Measurements from ENCODE around the gene ACADS.
A peak's percentile ranks its signal among the peaks of the same experiment; 100 is the strongest.

ACADS gene, protein sequence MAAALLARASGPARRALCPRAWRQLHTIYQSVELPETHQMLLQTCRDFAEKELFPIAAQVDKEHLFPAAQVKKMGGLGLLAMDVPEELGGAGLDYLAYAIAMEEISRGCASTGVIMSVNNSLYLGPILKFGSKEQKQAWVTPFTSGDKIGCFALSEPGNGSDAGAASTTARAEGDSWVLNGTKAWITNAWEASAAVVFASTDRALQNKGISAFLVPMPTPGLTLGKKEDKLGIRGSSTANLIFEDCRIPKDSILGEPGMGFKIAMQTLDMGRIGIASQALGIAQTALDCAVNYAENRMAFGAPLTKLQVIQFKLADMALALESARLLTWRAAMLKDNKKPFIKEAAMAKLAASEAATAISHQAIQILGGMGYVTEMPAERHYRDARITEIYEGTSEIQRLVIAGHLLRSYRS

DNA sequence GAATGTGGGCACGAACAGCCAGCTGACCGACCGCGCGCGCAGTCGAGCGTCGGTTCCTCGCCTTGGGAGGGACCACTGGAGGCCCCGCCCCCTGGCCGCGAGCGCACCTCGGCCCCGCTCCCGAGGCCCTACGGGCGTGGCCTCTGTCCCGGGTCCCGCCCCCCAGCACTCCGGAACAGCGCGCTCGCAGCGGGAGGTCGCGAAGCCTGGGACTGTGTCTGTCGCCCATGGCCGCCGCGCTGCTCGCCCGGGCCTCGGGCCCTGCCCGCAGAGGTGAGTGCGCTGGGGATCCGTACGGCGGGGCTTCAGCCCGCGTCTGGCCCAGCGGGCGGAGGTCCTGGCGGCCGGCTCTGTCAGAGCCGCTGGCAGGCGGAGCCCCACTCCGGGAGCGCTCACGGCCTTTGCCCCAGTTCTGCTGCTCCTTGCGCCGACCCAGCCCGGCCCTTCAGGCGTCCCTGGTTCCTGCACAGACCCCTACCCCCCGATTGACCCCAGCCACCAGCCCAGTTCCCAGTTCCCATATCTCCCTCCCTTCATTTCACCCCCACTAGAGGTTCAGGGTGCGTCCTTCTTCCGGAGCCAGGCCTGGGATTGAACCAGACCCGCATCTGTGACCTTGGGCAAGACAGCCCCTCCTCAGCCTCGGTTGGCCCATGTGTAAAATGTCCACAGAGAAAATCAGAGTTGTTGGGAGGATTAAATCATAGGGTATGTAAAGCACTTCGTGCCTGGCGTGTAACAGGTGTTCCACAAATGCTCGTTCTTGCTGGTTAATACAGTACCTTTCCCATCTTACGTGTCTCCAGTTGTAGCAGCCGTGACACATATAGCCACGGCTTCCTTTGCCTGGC is at the start of gene ACADS:
Gene ACADS, plus strand, starts transcription at position 168 of the 851 bp plus-strand sequence. Its CDS starts 60 bp downstream, at position 228.
- DNase-seq: peak; percentile 96

DNA sequence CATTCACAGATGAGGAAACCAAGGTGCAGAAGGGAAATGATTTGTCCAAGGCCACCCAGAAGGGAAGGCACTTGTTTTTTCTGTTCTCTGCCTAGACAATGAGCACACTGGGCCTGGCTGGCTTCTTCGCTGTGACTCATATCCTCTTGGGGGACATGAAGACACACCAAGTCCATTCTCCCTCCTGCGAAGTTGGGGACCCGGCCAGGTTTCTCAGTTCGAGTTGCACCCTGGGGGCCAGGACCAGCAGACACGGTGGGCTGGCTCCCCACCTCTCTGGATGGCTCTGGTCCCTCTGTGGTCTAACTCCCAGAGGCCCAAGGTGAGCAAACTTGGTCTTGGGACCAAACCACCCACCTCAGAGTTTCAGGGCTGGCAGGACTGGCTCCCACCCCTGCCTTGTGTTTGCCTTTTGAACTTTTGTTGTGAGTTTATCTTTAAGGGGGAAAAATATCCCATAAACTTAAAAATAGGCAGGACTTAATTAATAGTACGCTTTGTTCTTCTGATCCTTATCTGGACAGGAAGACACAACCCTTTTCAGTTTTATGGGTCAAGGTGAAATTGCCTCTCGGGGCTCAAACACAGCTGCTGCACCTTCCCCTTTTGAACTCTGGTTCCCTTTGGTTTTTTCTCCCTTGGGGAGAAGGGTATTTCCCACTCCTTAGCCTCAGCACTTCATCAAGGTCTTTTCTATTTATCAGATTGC is 47.7 kb upstream of the ACADS start:
- no peak for DNase-seq

DNA sequence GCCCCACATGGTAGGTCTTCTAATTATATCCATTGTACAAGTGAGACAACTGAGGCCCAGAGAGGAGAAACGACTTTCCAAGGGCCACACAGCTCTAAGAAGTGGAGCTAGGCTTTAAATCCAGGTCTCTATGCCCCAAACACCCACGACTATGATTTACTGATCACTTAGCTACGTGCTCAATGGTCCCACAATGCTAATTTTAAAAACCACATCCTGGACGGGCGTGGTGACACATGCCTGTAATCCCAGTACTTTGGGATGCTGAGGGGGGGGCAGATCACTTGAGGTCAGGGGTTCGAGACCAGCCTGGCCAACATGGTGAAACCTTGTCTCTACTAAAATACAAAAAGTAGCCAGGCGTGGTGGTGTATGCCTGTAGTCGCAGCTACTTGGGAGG is 47.1 kb upstream of the ACADS start:
- DNase-seq: no peak

DNA sequence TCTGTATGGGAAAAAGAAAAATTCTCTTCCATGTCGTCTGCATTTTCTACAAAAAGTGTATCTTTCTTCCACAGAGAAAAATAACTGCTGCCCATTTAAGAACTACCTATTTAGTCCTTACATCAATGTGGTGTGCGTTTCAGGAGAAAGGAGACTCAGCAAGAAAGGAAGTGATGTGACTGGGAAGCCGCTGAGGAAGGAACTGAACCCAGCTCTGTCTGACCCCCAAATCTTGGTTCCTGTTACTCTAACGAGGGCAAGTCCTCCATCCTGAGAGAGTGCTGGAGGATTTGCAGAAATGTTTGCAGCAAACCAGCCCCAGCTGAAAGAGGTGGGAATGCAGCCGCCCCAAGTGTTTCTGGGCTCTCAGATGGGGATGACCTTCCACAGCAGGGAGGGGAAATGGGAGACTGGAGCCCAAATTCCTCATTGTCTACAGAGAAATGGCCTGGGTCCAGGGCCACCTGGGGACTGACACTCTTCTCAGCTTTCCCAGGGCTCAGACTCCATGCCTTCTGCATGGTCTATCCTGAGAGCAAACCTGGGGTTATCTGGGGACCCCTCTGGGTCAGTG is 45.4 kb upstream of the ACADS start:
- peak; percentile 13 for DNase-seq

DNA sequence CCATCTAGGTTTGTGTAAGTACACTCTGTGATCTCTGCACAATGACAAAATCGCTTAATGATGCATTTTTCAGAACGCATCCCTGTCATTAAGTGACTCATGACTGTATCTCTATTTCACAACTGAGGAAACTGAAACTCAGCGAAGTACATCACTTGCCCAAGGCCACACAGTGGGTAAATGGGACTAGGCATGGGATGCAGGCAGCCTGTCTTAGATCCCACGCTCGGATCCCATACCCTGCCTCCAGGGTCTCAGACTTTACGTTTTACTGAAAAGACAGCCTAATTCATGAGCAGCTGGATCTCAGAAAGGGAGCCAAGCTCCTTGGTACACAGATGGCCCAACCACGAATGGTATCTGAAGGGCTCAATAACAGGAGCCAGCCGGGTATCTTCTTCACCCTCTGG is 41.1 kb upstream of the ACADS start:
- no peak for DNase-seq

DNA sequence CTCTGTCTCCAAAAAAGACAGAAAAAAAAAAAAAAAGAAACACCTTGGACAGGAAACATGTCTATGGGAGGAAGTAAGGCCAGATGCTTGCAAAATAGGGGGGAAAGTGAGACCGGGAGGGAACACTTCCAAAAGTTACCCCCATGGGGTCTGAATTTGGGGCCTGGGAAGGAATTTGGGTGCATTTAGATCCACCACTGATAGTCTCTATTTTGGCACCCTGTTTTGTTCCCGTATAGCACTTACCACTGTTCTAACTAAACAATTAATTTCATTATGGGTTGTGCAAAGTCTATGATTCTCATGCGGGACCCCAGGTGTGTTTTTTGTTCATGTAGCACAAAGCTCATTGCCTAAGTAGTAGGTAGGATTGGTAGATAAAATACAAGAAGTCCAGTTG is 40.1 kb upstream of the ACADS start:
- DNase-seq: no peak

DNA sequence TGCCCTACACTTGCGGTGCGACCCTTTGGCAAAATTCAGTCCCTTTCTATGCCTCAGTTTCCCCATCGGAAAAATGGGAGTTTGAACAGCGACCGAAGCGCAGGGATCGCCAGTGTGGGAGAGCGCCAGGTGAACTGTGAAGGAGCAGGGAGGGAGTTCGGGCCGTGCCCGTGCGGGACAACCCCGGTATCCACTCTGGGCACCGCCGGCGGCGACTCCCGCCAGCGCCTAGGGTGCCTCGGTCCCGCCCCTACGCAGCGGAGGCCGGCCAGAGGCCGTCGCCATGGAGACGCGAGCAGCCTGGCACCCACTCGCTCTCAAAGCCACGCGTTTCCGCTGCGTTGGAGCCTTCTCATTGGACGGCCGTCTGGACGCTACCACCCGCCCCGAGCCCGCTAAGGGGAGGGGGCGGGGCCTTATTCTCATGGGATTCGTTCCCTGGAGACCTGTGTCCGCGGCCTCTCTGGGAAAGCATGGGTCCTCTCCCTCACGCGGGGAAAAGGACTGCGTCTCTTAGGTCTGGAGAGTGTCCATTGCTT is 39.4 kb upstream of the ACADS start:
- DNase-seq: peak; percentile 99

DNA sequence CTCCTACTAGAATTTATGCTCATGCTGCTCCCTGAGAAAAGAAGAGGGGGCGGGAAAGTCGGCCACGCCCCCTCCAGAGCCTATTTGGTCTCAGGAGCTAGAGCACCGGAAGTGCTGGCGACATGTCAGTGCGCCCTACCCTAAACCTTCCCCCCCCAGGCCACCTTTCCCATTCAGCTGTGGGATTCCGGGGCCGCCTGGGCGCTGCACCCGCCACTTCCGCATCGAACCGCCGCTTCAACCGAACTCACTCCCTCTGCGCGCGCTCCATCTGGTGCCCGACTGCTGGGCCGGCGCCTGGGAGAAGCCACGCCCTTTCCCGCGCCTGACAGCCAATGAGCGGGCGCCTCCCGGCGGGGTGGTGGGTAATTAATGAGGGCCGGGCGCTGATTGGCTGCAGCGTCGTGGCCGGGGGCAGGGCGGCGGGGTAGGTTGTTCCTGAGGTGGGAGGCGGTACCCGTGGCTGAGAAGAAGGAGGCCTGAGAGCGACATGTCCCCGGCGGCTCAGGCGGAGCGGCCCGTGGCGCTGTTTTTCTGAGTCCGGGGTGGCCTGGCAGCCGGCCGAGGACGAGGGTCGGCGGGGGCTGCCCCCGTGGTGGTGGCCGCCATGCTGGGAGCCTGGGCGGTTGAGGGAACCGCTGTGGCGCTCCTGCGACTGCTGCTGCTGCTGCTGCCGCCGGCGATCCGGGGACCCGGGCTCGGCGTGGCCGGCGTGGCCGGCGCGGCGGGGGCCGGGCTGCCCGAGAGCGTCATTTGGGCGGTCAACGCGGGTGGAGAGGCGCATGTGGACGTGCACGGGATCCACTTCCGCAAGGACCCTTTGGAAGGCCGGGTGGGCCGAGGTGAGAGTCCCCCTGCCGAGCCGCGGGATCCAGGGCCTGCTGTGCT is 38.7 kb upstream of the ACADS start, which contains the start of gene MLEC:
Gene MLEC, plus strand, starts transcription at position 460 of the 888 bp plus-strand sequence. Its CDS starts 148 bp downstream, at position 608.
- DNase-seq: peak; percentile 99

DNA sequence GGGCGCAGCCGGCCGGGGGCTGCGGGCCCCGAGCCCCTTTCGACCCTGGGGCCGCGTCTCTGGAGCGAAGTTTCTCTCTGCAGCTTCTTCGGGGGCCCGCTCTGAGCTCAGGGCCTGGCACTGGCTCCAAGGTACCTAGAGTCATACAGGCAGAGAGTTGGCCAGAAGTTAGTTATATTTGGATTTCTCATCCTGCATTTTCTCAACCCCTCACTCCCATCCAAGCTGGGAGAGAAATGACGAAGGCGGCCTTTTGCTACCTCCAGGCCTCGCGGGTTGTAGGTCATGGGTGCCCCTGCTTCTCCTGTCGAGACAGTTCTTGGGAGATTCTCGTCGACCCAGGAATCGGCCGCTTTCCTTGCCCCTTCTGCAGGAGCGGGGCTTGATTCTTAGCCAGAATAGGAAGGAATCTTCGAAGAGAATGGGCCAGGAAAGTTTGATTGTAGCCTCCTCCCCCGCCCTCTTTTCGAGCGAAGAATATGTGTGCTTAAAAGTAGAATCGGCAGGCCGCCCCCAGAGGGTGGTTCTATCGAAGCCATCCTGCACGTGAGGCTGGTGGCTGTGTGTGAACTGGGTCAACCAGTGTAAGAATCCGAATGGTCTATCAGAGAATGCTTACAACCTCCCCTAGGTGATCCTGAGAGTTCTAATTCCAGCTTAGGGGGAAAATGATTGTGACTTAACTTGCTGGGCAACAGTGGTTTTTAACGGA is 37.9 kb upstream of the ACADS start:
- peak; percentile 49 for DNase-seq

DNA sequence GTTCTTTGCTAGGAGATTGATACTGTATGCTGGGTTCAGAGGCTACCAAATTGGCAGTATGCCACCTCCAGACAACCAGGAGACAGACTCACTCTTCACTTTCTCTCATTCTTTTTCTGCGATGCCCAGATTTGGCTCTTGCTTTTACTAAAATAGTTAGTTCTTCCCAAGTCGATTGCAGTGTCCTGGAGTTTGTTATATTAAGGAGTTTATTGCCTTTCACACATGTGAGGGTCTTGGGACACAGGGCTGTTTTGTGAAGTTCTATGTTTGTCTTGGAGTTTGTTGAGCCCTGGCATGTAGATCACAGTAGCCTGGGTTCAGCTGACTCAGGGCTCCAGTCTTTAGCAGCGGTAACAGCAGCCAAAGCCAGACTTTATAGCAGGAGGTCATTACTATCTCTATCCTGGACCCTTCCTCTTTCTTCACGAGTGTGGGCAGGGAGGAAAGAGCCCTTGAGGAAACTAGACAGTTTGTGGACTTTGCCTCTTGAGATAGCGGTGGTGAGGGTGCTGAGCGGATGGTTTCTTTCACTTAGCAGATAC is 37.0 kb upstream of the ACADS start:
- peak; percentile 56 for DNase-seq

DNA sequence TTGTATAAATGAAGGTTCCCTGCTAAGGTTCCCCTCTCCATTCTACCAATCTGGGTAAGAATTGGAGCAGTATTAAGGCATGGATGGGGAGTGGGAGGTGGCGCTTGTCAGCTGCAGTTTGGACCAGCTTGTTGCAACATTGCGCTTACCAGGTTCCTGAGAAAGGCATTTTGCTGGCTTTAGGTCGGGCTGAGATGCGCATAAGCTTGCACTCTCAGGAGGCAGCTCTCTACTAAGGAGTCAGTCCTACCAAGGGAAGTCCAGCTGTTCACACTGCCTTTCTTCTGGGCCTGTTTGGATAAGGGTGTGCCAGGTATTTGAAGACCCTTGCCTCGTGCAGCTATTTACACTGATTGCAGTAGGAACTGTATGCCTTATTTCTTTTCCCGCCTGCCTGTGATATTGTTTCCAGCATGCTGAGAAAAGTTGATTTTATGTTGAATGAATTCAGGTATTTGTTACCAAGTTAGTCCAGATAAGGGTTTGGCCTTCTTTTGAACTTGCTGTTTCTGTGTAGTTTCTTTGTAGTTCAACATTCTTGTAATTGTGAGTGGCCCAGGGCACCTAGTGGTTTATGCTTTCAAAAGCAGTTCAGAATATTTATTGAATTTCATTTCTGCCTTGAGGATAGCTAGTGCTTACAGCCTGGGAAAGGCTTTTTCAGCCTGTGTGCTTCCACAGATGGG is 36.1 kb upstream of the ACADS start:
- DNase-seq: peak; percentile 38

DNA sequence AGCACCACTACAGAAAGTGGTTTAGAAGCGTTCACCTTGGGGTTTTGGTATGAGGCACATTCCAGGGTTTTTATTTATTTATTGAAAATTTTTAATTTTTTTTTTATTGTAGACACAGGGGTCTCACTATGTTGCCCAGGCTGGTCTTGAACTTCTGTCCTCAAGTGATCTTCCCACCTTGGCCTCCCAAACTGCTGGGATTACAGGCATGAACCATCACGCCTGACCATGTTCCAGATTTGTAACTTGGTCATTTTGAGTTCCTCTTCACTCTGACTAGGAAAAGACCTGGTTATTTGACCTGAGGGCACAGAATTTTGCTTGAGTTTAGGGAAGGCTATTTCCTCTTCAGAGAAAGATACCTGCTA is 35.6 kb upstream of the ACADS start:
- DNase-seq: no peak

DNA sequence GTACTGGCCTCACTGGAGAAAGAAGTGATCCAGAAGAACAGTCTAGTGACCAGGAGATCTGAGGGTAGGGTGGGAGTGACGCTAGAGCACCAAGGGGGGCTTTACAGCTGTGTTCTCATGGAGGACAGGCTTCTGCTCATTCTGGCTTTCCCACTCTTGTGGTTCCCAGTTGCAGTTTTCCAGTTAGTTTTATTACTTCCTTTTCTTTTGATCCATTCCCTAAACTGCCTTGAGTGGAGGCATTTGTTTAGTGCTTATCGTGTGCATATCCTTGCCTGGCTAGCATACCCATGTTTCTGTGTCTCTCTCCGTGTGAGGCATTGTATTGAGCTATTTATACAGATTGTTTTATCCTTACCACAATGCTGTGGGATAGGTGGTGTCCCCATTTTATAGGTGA is 34.6 kb upstream of the ACADS start:
- no peak for DNase-seq

DNA sequence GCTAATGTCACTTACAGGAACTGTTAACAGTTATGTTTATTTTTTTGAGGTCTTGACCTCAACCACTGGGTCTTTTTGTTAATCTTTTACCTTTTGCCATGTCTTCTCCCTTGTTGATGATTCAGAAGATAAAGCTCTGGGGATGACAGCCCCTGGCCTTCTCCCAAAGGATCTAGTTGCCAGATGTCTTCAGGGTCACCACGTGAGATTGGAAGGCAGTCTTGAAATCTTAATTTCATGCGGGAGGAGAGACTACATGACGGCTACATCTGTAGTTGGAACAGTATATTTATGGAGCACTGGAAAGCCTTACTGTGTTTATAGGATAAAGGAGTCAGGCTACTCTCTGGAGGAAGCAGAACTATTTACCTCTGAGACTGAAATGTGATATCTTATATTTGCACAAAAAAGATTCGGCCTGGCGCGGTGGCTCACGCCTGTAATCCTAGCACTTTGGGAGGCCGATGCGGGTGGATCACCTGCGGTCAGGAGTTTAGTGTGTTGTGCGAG is 33.0 kb upstream of the ACADS start:
- DNase-seq: no peak

DNA sequence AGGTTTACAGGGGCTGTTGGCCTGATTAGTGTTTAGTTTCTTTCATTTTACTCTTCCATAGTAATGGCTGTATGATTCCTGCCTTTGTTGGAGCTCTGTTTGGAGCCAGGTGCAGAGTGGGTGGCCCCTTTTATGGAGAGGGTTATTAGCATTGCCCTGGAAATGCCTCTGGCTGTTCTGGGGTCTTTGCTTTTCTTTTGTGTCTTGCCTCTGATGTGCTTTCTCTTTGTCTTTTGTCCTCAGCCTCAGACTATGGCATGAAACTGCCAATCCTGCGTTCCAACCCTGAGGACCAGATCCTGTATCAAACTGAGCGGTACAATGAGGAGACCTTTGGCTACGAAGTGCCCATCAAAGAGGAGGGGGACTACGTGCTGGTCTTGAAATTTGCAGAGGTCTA is 31.8 kb upstream of the ACADS start:
- peak; percentile 51 for DNase-seq

DNA sequence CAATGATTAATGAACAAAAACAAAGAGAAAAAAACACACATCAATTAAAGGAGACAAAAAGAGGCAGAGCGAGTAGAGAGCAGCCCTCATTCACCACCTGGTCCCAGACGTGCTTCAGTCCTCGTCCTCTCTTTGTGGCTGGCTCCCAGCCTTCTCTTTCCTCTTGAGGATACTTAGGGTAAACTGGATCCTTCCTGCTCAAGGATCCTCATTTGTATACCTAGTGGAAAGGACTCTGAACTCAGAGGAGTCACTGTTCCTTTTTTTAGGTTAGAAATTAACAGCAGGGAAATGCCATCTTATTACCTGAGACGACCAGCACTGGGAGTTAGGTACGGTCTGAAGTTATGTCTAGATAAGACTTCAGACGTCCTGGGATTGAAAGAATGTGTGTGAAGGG is 29.0 kb upstream of the ACADS start:
- no peak for DNase-seq

DNA sequence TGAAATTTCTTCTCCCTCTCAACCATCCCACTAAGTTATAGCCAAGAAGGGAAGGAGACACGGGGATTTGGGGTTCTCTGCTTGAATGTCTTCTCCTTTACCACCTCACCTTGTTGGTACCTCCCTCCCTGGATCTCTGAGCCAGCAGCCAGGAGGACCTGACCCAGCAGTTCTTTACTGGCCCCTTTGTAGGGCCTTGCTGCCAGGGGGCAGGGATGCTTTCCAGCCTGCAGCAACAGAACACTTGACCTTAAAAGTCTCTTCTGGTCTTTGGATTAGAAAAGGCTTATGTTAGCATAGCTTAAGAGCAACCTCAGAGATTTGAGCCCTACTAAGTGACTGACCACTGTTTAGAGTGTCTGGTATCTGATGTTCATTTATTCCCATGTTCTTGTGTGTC is 28.3 kb upstream of the ACADS start:
- no peak for DNase-seq

DNA sequence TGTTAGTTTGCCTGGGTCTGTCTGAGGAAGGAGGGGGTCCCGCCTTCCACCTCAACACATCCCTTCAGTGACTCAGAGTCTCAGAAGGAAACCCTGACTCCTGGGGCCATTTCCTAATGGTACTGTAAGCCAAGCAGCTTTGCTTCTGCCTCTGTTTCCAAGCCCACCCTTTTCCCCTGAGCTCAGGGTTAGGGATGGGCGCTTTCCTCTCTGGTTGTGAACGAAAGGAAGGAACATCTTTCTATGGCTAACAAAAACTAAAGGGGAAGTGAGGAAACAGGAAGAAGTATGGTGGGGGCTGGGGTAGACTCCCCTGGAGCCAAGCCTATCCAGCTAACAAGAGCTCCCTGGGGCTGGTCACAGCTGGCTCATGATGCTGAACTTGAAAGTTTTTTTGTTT is 27.0 kb upstream of the ACADS start:
- DNase-seq: no peak

DNA sequence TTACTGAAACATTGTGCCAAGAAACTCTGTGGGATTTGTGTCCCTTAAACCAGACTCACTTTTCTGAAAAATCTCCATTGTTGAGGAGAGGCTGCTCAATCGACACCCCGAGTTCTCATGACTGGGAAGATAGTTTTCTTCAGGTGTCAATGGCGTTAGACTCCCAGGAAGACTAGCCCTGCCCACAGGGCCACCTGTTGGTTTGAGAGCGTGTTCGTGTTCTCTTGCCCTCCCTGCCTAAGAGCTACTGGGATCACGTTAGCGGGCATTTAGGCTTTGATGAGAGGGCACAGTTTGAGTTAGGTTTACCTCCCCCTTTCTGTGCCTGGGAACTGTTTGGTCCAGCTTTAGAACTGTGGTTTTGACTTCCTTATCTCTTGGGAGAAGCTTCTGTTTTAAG is 26.1 kb upstream of the ACADS start:
- no peak for DNase-seq

DNA sequence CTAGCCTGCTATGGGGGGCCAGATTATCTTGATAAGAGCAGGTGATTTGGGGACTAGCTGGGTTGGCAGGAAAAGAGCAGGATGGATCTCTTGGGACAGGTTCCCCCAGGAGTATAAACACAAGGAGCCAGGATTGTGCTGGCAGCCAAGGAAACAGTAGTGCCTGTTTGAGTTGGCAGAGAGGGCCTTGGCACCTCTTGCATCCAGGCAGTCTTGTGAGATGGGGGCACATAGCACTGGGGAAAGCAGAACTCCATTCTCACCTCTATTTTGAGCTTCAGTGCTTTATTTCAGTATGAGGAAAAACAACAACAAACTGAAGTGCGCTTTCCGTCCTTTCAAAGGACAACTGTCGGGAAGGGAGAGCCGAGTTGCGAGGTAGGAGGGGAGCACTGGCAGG is 24.7 kb upstream of the ACADS start:
- no peak for DNase-seq

Data from NCI-H69 (cell line).